Neural cell (in vitro differentiated cells): ENCODE results near the gene SELP. TPM values are rescaled to one million over a fixed set of nuclear protein-coding genes. Genes with fewer than 3 reads are reported as not detected.

Source experiments
- H2AFZ ChIP-seq: fragments of 200-600, 300-800 bp; sonication (generic), shearing (Covaris generic); 2 replicates; pipeline ENCODE4 v1.6.0; 2014; ENCODE audit warnings: low read depth, mild to moderate bottlenecking, antibody characterized with exemption, low read length, moderate library complexity
- H3F3A ChIP-seq: fragments of 200-600 bp; shearing (Covaris generic); 2 replicates; pipeline ENCODE4 v1.6.1; 2016; ENCODE audit warnings: mild to moderate bottlenecking, moderate library complexity, mixed read lengths, antibody characterized with exemption, low read length; ENCODE audit not compliant: insufficient read depth, poor library complexity, severe bottlenecking
- H3K27ac ChIP-seq: fragments of 200-600, 300-800 bp; sonication (generic), shearing (Covaris generic); 2 replicates; pipeline ENCODE4 v1.5.1; 2014; ENCODE audit warnings: mild to moderate bottlenecking, low read length, moderate library complexity
- H3K27me3 ChIP-seq: fragments of 300-800, 200-600 bp; sonication (generic), shearing (Covaris generic); 2 replicates; pipeline ENCODE4 v1.6.0; 2014; ENCODE audit warnings: mild to moderate bottlenecking, low read depth, low read length, moderate library complexity; ENCODE audit not compliant: insufficient read depth
- H3K36me3 ChIP-seq: fragments of 300-800, 200-600 bp; sonication (generic), shearing (Covaris generic); 2 replicates; pipeline ENCODE4 v1.5.1; 2014; ENCODE audit warnings: mild to moderate bottlenecking, antibody characterized with exemption, low read length, moderate library complexity; ENCODE audit not compliant: insufficient read depth
- H3K4me2 ChIP-seq: fragments of 300-800, 200-600 bp; sonication (generic), shearing (Covaris generic); 2 replicates; pipeline ENCODE4 v1.6.0; 2014; ENCODE audit warnings: mild to moderate bottlenecking, low read length
- H3K4me3 ChIP-seq: fragments of 300-800, 200-600 bp; sonication (generic), shearing (Covaris generic); 2 replicates; pipeline ENCODE4 v1.5.1; 2014; ENCODE audit warnings: mild to moderate bottlenecking, low read length, moderate library complexity
- H3K79me2 ChIP-seq: fragments of 200-600 bp; shearing (Covaris generic); replicated peaks from 2 replicates; pipeline ENCODE4 v1.6.0; 2014; ENCODE audit warnings: mild to moderate bottlenecking, low read length, moderate library complexity; ENCODE audit not compliant: insufficient read depth
- H3K9ac ChIP-seq: fragments of 300-800, 200-600 bp; sonication (generic), shearing (Covaris generic); 2 replicates; pipeline ENCODE4 v1.6.1; 2016; ENCODE audit warnings: mild to moderate bottlenecking, low read length, mixed read lengths
- H3K9me2 ChIP-seq: fragments of 200-600 bp; shearing (Covaris generic); 2 replicates; pipeline ENCODE4 v1.6.1; 2016; ENCODE audit warnings: mild to moderate bottlenecking, low read length, mixed read lengths; ENCODE audit not compliant: insufficient read depth
- H3K9me3 ChIP-seq: fragments of 200-600, 300-800 bp; sonication (generic), shearing (Covaris generic); 2 replicates; pipeline ENCODE4 v1.6.1; 2016; ENCODE audit warnings: mild to moderate bottlenecking, mixed run types, low read length, moderate library complexity, mixed read lengths
- H4K20me1 ChIP-seq: fragments of 200-600 bp; shearing (Covaris generic); 2 replicates; pipeline ENCODE4 v1.6.1; 2016; ENCODE audit warnings: mild to moderate bottlenecking, mixed run types; ENCODE audit not compliant: insufficient read depth
- CTCF ChIP-seq: fragments of 450-650 bp; IDR thresholded peaks from 2 replicates; pipeline ENCODE4 v1.5.1; 2014; ENCODE audit warnings: antibody characterized with exemption, mild to moderate bottlenecking, moderate library complexity; ENCODE audit not compliant: poor library complexity, severe bottlenecking
- EP300 ChIP-seq: fragments of 450-650 bp; conservative IDR thresholded peaks from 2 replicates; pipeline ENCODE4 v1.6.1; 2014; ENCODE audit warnings: antibody characterized with exemption, mild to moderate bottlenecking, moderate library complexity; ENCODE audit not compliant: poor library complexity, severe bottlenecking
- EZH2 ChIP-seq: fragments of 200-600, 300-800 bp; shearing (Covaris generic), sonication (generic); IDR thresholded peaks from 2 replicates; pipeline ENCODE4 v1.6.1; 2014; ENCODE audit warnings: antibody characterized with exemption, low read length, borderline replicate concordance, mild to moderate bottlenecking; ENCODE audit not compliant: insufficient read depth, poor library complexity, severe bottlenecking
- MXI1 ChIP-seq: fragments of 450-650 bp; conservative IDR thresholded peaks from 2 replicates; pipeline ENCODE4 v1.6.1; 2014; ENCODE audit warnings: antibody characterized with exemption, mild to moderate bottlenecking; ENCODE audit not compliant: poor library complexity, severe bottlenecking
- POLR2AphosphoS5 ChIP-seq: IDR thresholded peaks from 2 replicates; pipeline ENCODE4 v1.6.1; 2012
- RAD21 ChIP-seq: fragments of 450-650 bp; conservative IDR thresholded peaks from 2 replicates; pipeline ENCODE4 v1.6.1; 2014; ENCODE audit warnings: antibody characterized with exemption, mild to moderate bottlenecking, moderate library complexity
- REST ChIP-seq: IDR thresholded peaks from 2 replicates; pipeline ENCODE4 v1.6.1; 2012; ENCODE audit warnings: borderline replicate concordance
- SMC3 ChIP-seq: fragments of 450-650 bp; conservative IDR thresholded peaks from 2 replicates; pipeline ENCODE4 v1.6.1; 2014; ENCODE audit warnings: antibody characterized with exemption, mild to moderate bottlenecking, moderate library complexity; ENCODE audit not compliant: poor library complexity
- TAF1 ChIP-seq: IDR thresholded peaks from 2 replicates; pipeline ENCODE4 v1.6.1; 2012; ENCODE audit warnings: low read depth
- polyA plus RNA-seq: library from polyadenylated mRNA; depleted of rRNA; stranded (reverse); fragments of >200 nt; gene quantifications from 2 replicates; pipeline ENCODE4 v1.2.3, GENCODE V29; 2014

SELP gene
- polyA plus RNA-seq, 1 donor from 2014 or later, result not detected

DNA sequence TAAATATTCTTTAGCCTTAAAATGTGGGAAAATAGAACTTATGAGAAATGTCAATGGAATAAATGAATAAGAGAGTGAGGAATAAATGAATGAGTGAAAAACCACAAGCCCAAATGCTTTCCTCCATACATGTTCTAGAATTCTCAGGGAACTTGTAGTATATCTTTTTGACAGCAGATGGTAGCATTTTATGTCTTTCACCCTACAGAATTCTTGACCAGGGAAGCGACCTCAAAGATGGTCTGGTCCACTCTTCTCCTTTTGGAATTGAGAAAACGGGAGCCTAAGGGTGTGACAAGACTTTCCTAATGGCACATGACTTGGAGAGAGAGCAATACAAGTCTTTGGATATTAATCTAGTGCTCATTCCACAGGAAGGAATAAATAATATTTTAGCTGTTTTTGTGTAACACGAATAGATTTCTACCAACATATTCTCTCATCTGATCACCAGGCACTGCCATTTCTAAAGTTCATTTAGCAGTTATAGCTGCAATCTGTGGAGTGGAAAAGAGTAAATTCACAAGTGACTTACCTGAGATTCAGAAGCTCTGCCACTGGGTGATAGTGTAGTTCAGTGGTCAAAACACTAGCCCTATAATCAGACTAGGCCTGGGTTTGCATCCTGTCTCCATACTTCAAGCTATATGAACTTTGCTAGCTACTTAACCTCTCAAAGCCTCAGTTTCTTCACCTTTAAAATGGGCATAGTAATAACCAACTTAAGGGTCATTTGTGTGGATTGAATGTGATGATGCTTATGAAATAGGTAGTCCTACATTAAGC, 28.6 kb downstream of the SELP start:
- H3K27me3 ChIP-seq, result no peaks in the 10 kb centered on the region
- no peaks in the 10 kb centered on the region for H3K36me3 ChIP-seq
- no peaks in the 10 kb centered on the region for H3K79me2 ChIP-seq
- no peak overlapping the region for H3K27ac ChIP-seq
- H3K9me2 ChIP-seq, result no peaks in the 10 kb centered on the region
- TF ChIP-seq EZH2, result no peak
- TF ChIP-seq TAF1, result no peak
- TF ChIP-seq CTCF, result peak; percentile 59
- TF ChIP-seq RAD21, result peak; percentile 60
- no peak for TF ChIP-seq REST
- TF ChIP-seq SMC3, result peak; percentile 67
- no peaks in the 10 kb centered on the region for H3K9me3 ChIP-seq
- no peak overlapping the region for H3K4me3 ChIP-seq
- H3K9ac ChIP-seq, result no peak overlapping the region
- no peaks in the 10 kb centered on the region for H3F3A ChIP-seq
- H3K4me2 ChIP-seq, result no peak overlapping the region
- no peak overlapping the region for H2AFZ ChIP-seq
- no peaks in the 10 kb centered on the region for H4K20me1 ChIP-seq

DNA sequence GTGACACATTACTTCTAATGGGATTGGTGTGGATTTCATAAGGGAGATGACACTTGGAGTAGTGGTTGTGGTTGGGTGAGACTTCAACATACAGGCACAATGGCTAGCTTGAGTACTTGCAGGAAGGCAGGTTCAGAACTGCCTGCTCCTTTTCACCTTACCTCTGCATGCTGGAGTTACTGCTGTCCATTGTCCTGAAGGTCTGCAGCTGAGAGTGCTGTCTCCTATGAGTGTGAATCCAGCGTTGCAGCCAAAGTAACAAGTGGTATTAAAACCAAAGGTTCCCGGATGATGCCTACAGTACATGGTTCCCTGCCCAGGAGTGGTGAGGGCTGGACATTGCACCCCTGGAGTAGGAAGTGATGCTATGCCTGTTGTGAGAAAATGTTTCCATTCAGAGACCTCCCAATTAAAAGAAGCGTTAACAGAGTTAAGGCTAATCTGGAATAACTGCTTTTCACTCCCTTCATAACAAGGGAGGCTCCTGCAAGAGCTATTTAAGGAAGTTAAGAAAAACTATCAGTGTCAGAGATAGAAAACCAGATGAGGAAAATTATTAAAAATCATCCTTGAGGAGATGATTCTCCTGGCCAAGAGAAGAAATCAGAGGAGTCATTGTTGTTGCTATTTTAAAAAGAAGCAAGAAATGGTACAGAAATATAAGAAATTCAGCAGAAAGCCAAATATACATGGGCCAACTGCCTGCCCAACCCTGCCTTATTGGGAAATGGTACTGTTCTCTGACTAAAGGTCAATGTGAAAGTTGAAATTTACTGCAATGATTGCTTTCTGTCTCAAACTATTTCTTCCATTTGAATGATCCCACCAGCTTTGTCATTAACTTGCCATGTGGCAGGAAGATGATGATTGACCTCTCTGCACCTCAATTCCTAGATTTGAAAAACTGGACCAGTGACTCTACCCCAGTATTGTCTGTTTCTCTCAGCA, 33.9 kb downstream of the SELP start:
- H4K20me1 ChIP-seq, result no peaks in the 10 kb centered on the region
- no peak overlapping the region for H3K27ac ChIP-seq
- H3K9me3 ChIP-seq, result no peaks in the 10 kb centered on the region
- H3K9me2 ChIP-seq, result no peaks in the 10 kb centered on the region
- H3F3A ChIP-seq, result no peaks in the 10 kb centered on the region
- H3K9ac ChIP-seq, result no peak overlapping the region
- no peaks in the 10 kb centered on the region for H3K36me3 ChIP-seq
- no peak overlapping the region for H2AFZ ChIP-seq
- no peaks in the 10 kb centered on the region for H3K27me3 ChIP-seq
- TF ChIP-seq POLR2AphosphoS5, result no peak
- no peak for TF ChIP-seq CTCF
- TF ChIP-seq MXI1, result no peak
- no peak for TF ChIP-seq TAF1
- no peak for TF ChIP-seq EZH2
- no peak for TF ChIP-seq REST
- TF ChIP-seq EP300, result no peak
- TF ChIP-seq SMC3, result no peak
- no peak for TF ChIP-seq RAD21
- H3K4me3 ChIP-seq, result no peak overlapping the region
- no peak overlapping the region for H3K4me2 ChIP-seq
- H3K79me2 ChIP-seq, result no peaks in the 10 kb centered on the region
